Epithelial cell of proximal tubule (primary cell): ENCODE results near the gene MEA1. TPM values are rescaled to one million over a fixed set of nuclear protein-coding genes. Genes with fewer than 3 reads are reported as not detected.

Source experiments
- DNase-seq: peaks from one replicate; pipeline ENCODE4 v3.0.0-alpha.2; 2011; ENCODE audit warnings: low read depth
- H3K4me3 ChIP-seq: 2 replicates; pipeline ENCODE4 v1.5.1; 2011; ENCODE audit warnings: low read depth, mild to moderate bottlenecking, low read length
- total RNA-seq: library from RNA; depleted of rRNA; stranded (reverse); fragments of >200 nt; gene quantifications from 2 replicates; pipeline ENCODE4 v1.2.3, GENCODE V29; 2015
- TF ChIP-seq, protein P1 (sequence below): conservative IDR thresholded peaks from 2 replicates; pipeline ENCODE4 v1.5.1; 2012; ENCODE audit warnings: low read depth, mild to moderate bottlenecking, low read length

The MEA1 gene
- total RNA-seq, 1 donor from 2014 or later: 108 TPM

DNA sequence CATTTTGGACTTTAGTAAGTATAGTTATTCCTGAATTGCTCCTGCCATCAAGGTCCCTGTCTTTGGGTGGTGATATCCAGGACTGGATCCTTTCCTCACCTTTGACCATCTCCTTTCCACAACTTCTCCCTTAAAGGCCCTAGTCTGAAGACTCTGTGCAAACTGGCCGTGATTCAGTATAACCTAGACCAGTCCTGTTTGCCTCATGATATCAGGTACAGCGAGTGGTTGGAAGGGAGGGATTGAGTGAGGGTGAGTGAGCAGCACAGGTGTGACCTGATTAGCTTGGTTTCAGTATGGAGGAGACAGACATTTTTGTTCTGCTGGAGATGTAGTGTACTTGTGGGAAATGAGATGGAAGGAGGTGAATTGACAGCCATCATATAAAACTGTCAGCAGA lies 5.4 kb upstream of the MEA1 start:
- no peak for DNase-seq
- TF ChIP-seq, protein P1, sequence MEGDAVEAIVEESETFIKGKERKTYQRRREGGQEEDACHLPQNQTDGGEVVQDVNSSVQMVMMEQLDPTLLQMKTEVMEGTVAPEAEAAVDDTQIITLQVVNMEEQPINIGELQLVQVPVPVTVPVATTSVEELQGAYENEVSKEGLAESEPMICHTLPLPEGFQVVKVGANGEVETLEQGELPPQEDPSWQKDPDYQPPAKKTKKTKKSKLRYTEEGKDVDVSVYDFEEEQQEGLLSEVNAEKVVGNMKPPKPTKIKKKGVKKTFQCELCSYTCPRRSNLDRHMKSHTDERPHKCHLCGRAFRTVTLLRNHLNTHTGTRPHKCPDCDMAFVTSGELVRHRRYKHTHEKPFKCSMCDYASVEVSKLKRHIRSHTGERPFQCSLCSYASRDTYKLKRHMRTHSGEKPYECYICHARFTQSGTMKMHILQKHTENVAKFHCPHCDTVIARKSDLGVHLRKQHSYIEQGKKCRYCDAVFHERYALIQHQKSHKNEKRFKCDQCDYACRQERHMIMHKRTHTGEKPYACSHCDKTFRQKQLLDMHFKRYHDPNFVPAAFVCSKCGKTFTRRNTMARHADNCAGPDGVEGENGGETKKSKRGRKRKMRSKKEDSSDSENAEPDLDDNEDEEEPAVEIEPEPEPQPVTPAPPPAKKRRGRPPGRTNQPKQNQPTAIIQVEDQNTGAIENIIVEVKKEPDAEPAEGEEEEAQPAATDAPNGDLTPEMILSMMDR: no peak

DNA sequence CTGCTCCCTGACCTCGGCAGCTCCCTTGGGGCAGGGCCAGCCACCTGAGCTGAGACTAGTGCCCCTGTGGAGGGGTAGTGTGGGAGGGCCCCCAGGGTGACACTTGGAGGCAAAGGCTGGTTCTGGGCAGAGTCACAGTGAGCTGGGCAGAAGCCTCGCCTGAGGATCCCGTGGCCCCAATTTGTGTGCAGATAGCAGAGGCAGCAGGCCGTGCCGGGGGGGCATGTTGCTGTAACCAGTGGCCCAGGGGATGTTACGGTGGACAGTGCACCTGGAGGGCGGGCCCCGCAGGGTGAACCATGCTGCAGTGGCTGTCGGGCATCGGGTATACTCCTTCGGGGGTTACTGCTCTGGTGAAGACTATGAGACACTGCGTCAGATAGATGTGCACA lies 3.2 kb upstream of the MEA1 start:
- TF ChIP-seq, protein P1: no peak
- no peak overlapping the region for H3K4me3 ChIP-seq
- no peak for DNase-seq

More for the DNA sequence above, 5.4 kb upstream of the MEA1 start:
- no peak overlapping the region for H3K4me3 ChIP-seq

DNA sequence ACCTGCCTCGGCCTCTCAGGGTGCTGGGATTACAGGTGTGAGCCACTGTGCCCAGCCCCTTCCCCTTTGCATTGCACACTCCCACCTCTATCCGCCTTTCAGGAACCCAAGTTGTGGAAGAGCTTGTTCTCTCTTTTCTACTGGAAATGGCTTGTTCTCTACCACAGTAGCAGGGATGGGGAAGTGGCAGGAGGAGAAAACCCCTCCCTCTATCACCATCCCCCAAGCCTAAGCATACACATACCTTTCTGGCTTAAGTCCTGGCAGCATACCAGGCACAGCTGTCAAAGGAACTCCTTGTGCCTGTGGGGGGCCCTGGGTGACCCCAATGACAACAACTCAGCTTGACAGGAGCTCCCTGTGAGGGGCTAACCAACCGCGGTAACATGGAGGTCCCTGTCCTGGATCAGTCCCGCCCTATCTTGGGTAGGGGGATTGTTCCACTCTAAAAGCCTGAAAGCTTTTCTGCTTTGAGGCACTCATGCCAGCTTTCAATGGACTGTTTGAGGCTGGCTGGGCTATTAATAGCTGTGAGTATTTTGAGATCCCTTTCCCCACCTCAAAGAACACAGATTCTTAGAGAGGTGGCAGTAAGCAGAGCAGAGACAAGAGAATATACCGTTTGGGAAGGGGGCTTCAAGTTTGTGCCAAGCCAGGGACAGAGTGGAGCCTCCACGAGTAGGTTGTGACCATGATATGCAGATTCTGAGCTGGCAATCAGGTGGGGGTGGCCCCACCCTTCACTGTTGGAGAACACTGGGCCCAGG lies 2.6 kb upstream of the MEA1 start:
- no peak for DNase-seq
- TF ChIP-seq, protein P1: no peak
- no peak overlapping the region for H3K4me3 ChIP-seq

DNA sequence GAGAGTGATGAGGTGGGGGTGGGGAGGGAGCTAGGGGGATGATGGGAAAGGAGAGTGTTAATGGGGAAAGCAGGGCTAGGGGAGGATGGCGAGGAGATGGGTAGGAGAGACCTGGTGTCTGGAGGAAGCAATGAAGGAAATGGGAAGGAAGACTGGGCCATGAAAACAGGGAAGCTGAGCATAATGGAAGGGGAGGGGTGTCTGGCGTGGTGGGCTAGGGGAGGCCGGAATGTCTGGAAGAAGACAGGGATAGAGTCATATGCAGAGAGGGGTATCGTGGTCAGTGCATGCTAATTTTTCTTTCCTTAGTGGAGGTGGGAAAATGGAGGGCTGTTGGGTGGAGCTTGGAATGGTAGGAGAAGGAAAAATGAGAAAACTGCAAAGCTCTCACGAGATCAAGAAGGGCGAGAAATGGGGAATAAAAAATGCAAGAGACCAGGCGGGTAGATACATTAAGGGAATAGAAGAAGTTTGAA lies 726 bp upstream of the MEA1 start:
- DNase-seq: no peak
- H3K4me3 ChIP-seq: peak overlapping the region; percentile 90
- TF ChIP-seq, protein P1: no peak

DNA sequence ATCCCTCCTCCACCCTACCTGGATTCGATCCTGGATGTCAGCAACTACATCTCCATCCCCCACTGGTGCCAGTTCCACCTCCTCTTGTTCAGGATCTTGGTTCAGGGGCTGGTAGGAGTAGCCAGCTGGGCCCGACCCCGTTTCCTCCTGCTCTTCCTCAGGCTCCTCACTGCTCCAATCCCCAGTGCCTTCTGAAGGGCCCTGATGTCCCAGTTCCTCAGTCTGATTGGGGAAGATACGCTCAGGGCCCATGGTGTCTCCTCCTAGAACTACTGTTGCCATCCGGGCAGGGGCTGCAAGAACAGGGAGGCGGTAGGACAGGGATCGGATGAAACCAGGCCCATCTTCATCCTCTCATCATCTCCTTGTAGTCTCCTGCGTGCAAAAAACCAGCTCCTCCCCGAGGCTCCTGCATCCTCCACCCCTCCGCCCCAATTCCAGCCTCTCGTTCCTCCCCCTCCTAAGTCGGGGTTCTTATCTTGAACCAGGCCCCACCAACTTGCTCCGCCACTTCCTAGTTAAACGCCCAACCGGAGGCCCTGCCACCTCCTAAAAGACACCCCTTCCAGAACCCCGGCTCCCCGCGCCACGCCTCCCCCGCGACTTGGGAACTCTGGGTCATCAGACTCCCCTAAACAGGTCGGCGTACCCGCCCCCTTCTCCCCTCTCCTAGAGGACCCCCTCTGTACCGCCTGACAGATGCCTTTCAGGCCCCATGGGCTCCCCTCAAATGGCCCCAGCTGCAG lies 476 bp downstream of the MEA1 start:
- no peak for DNase-seq
- H3K4me3 ChIP-seq: peak overlapping the region; percentile 80
- TF ChIP-seq, protein P1: no peak

DNA sequence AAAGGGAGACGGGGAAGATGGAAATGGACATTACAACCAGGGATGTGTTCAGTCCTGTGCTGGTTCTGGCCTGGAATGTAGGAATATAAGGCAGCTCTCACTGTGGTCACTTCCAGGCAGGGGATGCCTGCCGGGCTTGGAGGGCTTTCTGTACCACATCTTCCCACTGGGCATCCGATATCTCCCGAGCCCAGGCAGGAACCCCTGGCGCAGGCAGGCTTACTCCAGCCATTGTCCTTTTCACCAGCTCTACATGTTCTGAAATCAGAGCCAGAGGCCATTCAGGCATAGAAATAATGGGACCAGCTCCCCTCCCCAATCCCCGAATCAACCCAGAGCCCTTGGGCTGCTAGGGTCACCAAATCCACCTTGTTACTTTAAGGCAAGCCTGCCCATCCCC lies 1.4 kb downstream of the MEA1 start:
- H3K4me3 ChIP-seq: peak overlapping the region; percentile 80
- DNase-seq: no peak
- TF ChIP-seq, protein P1: no peak
